HepG2 (cell line): Measurements from ENCODE around the gene ADGRL2. TPM values are rescaled to one million over a fixed set of nuclear protein-coding genes. Genes with fewer than 3 reads are reported as not detected.

ENCODE experiments used
- ATAC-seq: fragments of 200-7000 bp; cut with Tn5 transposase; 3 replicates; pipeline ENCODE4 v1.9.1; 2020; ENCODE audit warnings: mild to moderate bottlenecking, moderate library complexity
- BruUV-seq: library from RNA; stranded (reverse); fragments of 400-500 nt; replicated peaks from 2 replicates; lab custom pipeline; 2021; lab: Mats Ljungman, UMichigan
- CTCF ChIA-PET: fragments of 300-600 bp; formaldehyde crosslinking; extraction: SDS; loops from one replicate; lab custom pipeline; 2021; ENCODE audit warnings: low total read pairs, inconsistent platforms, low intra/inter-chr PET ratio; lab: Yijun Ruan, JAX
- POLR2A ChIA-PET: fragments of 350-600 bp; sonication (Branson Sonifier 250); formaldehyde crosslinking; loops from one replicate; lab custom pipeline; 2020; ENCODE audit warnings: antibody characterized with exemption, inconsistent platforms; lab: Yijun Ruan, JAX
- DNase-seq: peaks from one replicate; pipeline ENCODE4 v3.0.0-alpha.2; 2015; ENCODE audit warnings: low spot score
- FAIRE-seq: peaks from 3 replicates; lab custom pipeline; 2011; peaks lifted over from hg19 to GRCh38; lab: Jason Lieb, UNC
- H2AFZ ChIP-seq: one replicate; pipeline ENCODE4 v1.6.1; 2011; ENCODE audit warnings: low read length, inconsistent platforms
- H3K27ac ChIP-seq: fragments of 300-600 bp; 3 replicates; pipeline ENCODE4 v1.8.0; 2011; ENCODE audit warnings: mixed run types, mild to moderate bottlenecking, mixed read lengths, low read length, inconsistent platforms; ENCODE audit not compliant: insufficient read depth; ENCODE audit errors: extremely low read length
- H3K27me3 ChIP-seq, 2 experiments: fragments of 200-600 bp in 1 of 2; 2 replicates in 1 of 2; 3 replicates in 1 of 2; pipeline versions ENCODE4 v1.6.0 to v1.8.0; 2011; ENCODE audit warnings: low read length in 2 of 2, mild to moderate bottlenecking in 2 of 2, moderate library complexity in 2 of 2, inconsistent platforms in 1 of 2; ENCODE audit not compliant: insufficient read depth in 2 of 2, control insufficient read depth in 1 of 2
- H3K36me3 ChIP-seq, 2 experiments: fragments of 200-600 bp in 1 of 2; replicated peaks in 1 of 2; 2 replicates in 1 of 2; 3 replicates in 1 of 2; pipeline versions ENCODE4 v1.5.1 to v1.8.0; 2011; ENCODE audit warnings: low read length in 2 of 2, inconsistent platforms in 1 of 2; ENCODE audit not compliant: insufficient read depth in 2 of 2, control insufficient read depth in 1 of 2
- H3K4me1 ChIP-seq: 2 replicates; pipeline ENCODE4 v1.5.1; 2012; ENCODE audit warnings: low read length, inconsistent platforms; ENCODE audit not compliant: insufficient read depth
- H3K4me2 ChIP-seq: 2 replicates; pipeline ENCODE4 v1.6.0; 2011; ENCODE audit warnings: low read depth, low read length, inconsistent platforms
- H3K4me3 ChIP-seq, 3 experiments: fragments of 200-600 bp in 1 of 3; sonication (generic), shearing (Covaris generic) in 1 of 3; replicated peaks in 1 of 3; 2 replicates each; pipeline ENCODE4 v1.5.1; 2011 to 2016; ENCODE audit warnings: low read length in 3 of 3, inconsistent platforms in 2 of 3, low read depth in 2 of 3, mild to moderate bottlenecking in 2 of 3, control low read depth in 1 of 3, mixed read lengths in 1 of 3; ENCODE audit not compliant: insufficient read depth in 1 of 3
- H3K79me2 ChIP-seq: one replicate; pipeline ENCODE4 v1.6.1; 2011; ENCODE audit warnings: low read length, inconsistent platforms; ENCODE audit not compliant: insufficient read depth
- H3K9ac ChIP-seq: 2 replicates; pipeline ENCODE4 v1.6.0; 2011; ENCODE audit warnings: mild to moderate bottlenecking, low read depth, low read length, inconsistent platforms; ENCODE audit not compliant: insufficient read depth
- H3K9me3 ChIP-seq: 2 replicates; pipeline ENCODE4 v1.5.1; 2012; ENCODE audit warnings: mild to moderate bottlenecking, low read length
- H4K20me1 ChIP-seq: 2 replicates; pipeline ENCODE4 v1.6.0; 2011; ENCODE audit warnings: inconsistent platforms, mild to moderate bottlenecking, low read length, moderate library complexity; ENCODE audit not compliant: insufficient read depth
- ADNP ChIP-seq: sonication (generic); formaldehyde crosslinking; IDR thresholded peaks from 2 replicates; pipeline ENCODE4 v1.4.0; 2020; ENCODE audit warnings: missing genetic modification reagents
- ATF7 ChIP-seq, 2 experiments: fragments of 450-650 bp in 1 of 2; sonication (generic) in 1 of 2; formaldehyde crosslinking in 1 of 2; IDR thresholded peaks; 2 replicates each; pipeline versions ENCODE4 v1.4.0 to v1.6.1; 2016 to 2020; ENCODE audit warnings: antibody characterized with exemption in 1 of 2, mild to moderate bottlenecking in 1 of 2, missing genetic modification reagents in 1 of 2
- HIVEP1 ChIP-seq: sonication (generic); formaldehyde crosslinking; IDR thresholded peaks from 2 replicates; pipeline ENCODE4 v1.4.0; 2020; ENCODE audit warnings: mild to moderate bottlenecking, missing genetic modification reagents
- KAT2B ChIP-seq: fragments of 150-350 bp; IDR thresholded peaks from 2 replicates; pipeline ENCODE4 v1.6.1; 2014; ENCODE audit warnings: low read depth, low read length, borderline replicate concordance
- MAFF ChIP-seq: IDR thresholded peaks from 2 replicates; pipeline ENCODE4 v1.6.1; 2011; ENCODE audit warnings: low read depth, low read length, improper control_type of control experiment
- MTF2 ChIP-seq: sonication (generic); formaldehyde crosslinking; IDR thresholded peaks from 2 replicates; pipeline ENCODE4 v1.5.0; 2020; ENCODE audit warnings: missing genetic modification reagents, borderline replicate concordance
- NR3C1 ChIP-seq: sonication (generic); formaldehyde crosslinking; IDR thresholded peaks from 2 replicates; pipeline ENCODE4 v1.4.0; 2020; ENCODE audit warnings: missing genetic modification reagents
- RFXAP ChIP-seq: sonication (generic); formaldehyde crosslinking; IDR thresholded peaks from 2 replicates; pipeline ENCODE4 v1.4.0; 2020; ENCODE audit warnings: missing genetic modification reagents, borderline replicate concordance
- TARDBP ChIP-seq: sonication (generic); formaldehyde crosslinking; IDR thresholded peaks from 2 replicates; pipeline ENCODE4 v1.8.0; 2022; ENCODE audit warnings: mild to moderate bottlenecking, missing genetic modification reagents
- TCF7 ChIP-seq: sonication (generic); IDR thresholded peaks from 2 replicates; pipeline ENCODE4 v1.6.1; 2016; ENCODE audit warnings: antibody characterized with exemption, low read depth
- TEAD3 ChIP-seq: optimal IDR thresholded peaks from 2 replicates; pipeline ENCODE3; 2016; ENCODE audit warnings: borderline replicate concordance
- THYN1 ChIP-seq: sonication (generic); formaldehyde crosslinking; IDR thresholded peaks from 2 replicates; pipeline ENCODE4 v1.8.1; 2023; ENCODE audit warnings: low read depth, mild to moderate bottlenecking, moderate library complexity, missing genetic modification reagents, borderline replicate concordance
- ZKSCAN8 ChIP-seq: IDR thresholded peaks from 2 replicates; pipeline ENCODE4 v1.6.1; 2016; ENCODE audit warnings: borderline replicate concordance, missing genetic modification reagents, missing compliant biosample characterization
- ZNF772 ChIP-seq: sonication (generic); formaldehyde crosslinking; IDR thresholded peaks from 2 replicates; pipeline ENCODE4 v1.5.0; 2020; ENCODE audit warnings: mild to moderate bottlenecking, missing genetic modification reagents
- ZNF782 ChIP-seq: sonication (generic); formaldehyde crosslinking; IDR thresholded peaks from 2 replicates; pipeline ENCODE4 v1.4.0; 2020; ENCODE audit warnings: missing genetic modification reagents, mild to moderate bottlenecking, borderline replicate concordance
- in situ Hi-C: cut with HindIII; loops from 2 replicates; pipeline ENCODE4 v1.10.0; 2017; ENCODE audit warnings: low pct_unique_long_range_greater_than_20kb; ENCODE audit not compliant: extremely low pct_ligation_motif_present
- intact Hi-C: fragments of 100-400 bp; cut with micrococcal nuclease; formaldehyde crosslinking; loops from one replicate; pipeline ENCODE4 v1.10.0; 2022; ENCODE audit not compliant: unreplicated experiment
- polyA plus RNA-seq, 8 experiments: library from polyadenylated mRNA; depleted of rRNA in 3 of 8; stranded (reverse) in 7 of 8; unstranded in 1 of 8; fragments of >200 nt; fragmentation: Illumina TruSeq in 4 of 8; extraction: Trizol in 4 of 8; gene quantifications; 2 replicates each; pipeline versions ENCODE4 v1.2.1 to v1.2.3, GENCODE V29; 2011 to 2016; ENCODE audit warnings: low read depth in 4 of 8, missing spikeins in 1 of 8, mixed read lengths in 1 of 8; ENCODE audit not compliant: insufficient read depth in 1 of 8
- total RNA-seq, 5 experiments: library from RNA; depleted of rRNA; stranded (reverse); fragments of >200 nt; fragmentation: Illumina TruSeq; extraction: Trizol; gene quantifications; 2 replicates each; pipeline ENCODE4 v1.2.3, GENCODE V29; 2016; ENCODE audit warnings: low read depth in 1 of 5
- TF ChIP-seq, protein P1 (sequence below): sonication (generic); formaldehyde crosslinking; IDR thresholded peaks from 2 replicates; pipeline ENCODE4 v1.4.0; 2020; ENCODE audit warnings: missing genetic modification reagents
- TF ChIP-seq, protein P2 (sequence below): sonication (generic); formaldehyde crosslinking; IDR thresholded peaks from 2 replicates; pipeline ENCODE4 v1.4.0; 2020; ENCODE audit warnings: missing genetic modification reagents, mild to moderate bottlenecking, borderline replicate concordance
- TF ChIP-seq, protein P3 (sequence below): IDR thresholded peaks from 2 replicates; pipeline ENCODE4 v1.6.1; 2012; ENCODE audit warnings: low read length, improper control_type of control experiment

ADGRL2 gene
- total and polyA plus RNA-seq, 2 of the 13 experiments (the other 11 are each of a cell fraction or from before 2014, with no cell fraction given), result 15.3 to 31.6 TPM

DNA sequence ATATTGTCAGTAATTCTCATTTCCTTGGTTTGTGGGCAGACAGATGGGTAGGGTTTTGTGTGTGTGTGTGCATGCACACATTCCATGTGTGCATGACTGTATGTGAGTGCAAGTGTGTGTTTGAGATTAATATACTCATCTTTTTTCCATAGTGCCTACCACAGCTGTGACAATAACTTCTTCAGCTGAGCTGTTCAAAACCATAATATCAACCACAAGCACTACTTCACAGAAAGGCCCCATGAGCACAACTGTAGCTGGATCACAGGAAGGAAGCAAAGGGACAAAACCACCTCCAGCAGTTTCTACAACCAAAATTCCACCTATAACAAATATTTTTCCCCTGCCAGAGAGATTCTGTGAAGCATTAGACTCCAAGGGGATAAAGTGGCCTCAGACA is 149.3 kb downstream of the ADGRL2 start:
- H2AFZ ChIP-seq, result no peak overlapping the region
- H3K9me3 ChIP-seq, result peaks cover 6% of the 10 kb centered on the region; the same call in 1 of the 2 replicates
- in situ Hi-C loops (no loop called here), intact Hi-C loops (no loop called here)
- H3K4me2 ChIP-seq, result no peak overlapping the region
- FAIRE-seq (no peak), ATAC-seq (no peak), DNase-seq (no peak)
- ChIA-PET POLR2A (no interaction called here), CTCF (no interaction called here)
- H4K20me1 ChIP-seq, result no peaks in the 10 kb centered on the region
- H3K79me2 ChIP-seq, result no peaks in the 10 kb centered on the region
- no peaks in the 10 kb centered on the region for H3K27me3 ChIP-seq
- H3K27ac ChIP-seq, result no peak overlapping the region
- H3K4me3 ChIP-seq, result no peak overlapping the region
- H3K9ac ChIP-seq, result no peak overlapping the region
- H3K4me1 ChIP-seq, result no peaks in the 10 kb centered on the region
- H3K36me3 ChIP-seq, result 0 out of 5 replicates have a peak, but pooled peaks cover 0 to 2% of the 10 kb centered on the region in 2 experiments
- BruUV-seq, result no TSS peak
- TF ChIP-seq RFXAP (CRISPR knock-in tag) (no peak), ZKSCAN8 (CRISPR knock-in tag) (no peak), MTF2 (CRISPR knock-in tag) (no peak), ZNF782 (CRISPR knock-in tag) (no peak), TCF7 (no peak), HIVEP1 (CRISPR knock-in tag) (no peak), NR3C1 (no peak), TEAD3 (CRISPR knock-in tag) (no peak), MAFF (no peak), ADNP (no peak), THYN1 (CRISPR knock-in tag) (no peak), TARDBP (CRISPR knock-in tag) (no peak), KAT2B (no peak), ZNF772 (CRISPR knock-in tag) (no peak), ATF7 (IDR thresholded peaks at IDR 0.05) (no peak), ATF7 (CRISPR knock-in tag; IDR thresholded peaks at IDR 0.05) (no peak)
- TF ChIP-seq, protein P1, sequence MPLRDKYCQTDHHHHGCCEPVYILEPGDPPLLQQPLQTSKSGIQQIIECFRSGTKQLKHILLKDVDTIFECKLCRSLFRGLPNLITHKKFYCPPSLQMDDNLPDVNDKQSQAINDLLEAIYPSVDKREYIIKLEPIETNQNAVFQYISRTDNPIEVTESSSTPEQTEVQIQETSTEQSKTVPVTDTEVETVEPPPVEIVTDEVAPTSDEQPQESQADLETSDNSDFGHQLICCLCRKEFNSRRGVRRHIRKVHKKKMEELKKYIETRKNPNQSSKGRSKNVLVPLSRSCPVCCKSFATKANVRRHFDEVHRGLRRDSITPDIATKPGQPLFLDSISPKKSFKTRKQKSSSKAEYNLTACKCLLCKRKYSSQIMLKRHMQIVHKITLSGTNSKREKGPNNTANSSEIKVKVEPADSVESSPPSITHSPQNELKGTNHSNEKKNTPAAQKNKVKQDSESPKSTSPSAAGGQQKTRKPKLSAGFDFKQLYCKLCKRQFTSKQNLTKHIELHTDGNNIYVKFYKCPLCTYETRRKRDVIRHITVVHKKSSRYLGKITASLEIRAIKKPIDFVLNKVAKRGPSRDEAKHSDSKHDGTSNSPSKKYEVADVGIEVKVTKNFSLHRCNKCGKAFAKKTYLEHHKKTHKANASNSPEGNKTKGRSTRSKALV (CRISPR knock-in tag), result no peak
- TF ChIP-seq, protein P2, sequence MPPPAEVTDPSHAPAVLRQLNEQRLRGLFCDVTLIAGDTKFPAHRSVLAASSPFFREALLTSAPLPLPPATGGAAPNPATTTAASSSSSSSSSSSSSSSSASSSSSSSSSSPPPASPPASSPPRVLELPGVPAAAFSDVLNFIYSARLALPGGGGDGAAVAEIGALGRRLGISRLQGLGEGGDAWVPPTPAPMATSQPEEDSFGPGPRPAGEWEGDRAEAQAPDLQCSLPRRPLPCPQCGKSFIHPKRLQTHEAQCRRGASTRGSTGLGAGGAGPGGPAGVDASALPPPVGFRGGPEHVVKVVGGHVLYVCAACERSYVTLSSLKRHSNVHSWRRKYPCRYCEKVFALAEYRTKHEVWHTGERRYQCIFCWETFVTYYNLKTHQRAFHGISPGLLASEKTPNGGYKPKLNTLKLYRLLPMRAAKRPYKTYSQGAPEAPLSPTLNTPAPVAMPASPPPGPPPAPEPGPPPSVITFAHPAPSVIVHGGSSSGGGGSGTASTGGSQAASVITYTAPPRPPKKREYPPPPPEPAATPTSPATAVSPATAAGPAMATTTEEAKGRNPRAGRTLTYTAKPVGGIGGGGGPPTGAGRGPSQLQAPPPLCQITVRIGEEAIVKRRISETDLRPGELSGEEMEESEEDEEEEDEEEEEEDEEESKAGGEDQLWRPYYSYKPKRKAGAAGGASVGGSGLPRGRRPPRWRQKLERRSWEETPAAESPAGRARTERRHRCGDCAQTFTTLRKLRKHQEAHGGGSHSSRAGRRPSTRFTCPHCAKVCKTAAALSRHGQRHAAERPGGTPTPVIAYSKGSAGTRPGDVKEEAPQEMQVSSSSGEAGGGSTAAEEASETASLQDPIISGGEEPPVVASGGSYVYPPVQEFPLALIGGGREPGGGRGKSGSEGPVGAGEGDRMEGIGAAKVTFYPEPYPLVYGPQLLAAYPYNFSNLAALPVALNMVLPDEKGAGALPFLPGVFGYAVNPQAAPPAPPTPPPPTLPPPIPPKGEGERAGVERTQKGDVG, result no peak
- TF ChIP-seq, protein P3, sequence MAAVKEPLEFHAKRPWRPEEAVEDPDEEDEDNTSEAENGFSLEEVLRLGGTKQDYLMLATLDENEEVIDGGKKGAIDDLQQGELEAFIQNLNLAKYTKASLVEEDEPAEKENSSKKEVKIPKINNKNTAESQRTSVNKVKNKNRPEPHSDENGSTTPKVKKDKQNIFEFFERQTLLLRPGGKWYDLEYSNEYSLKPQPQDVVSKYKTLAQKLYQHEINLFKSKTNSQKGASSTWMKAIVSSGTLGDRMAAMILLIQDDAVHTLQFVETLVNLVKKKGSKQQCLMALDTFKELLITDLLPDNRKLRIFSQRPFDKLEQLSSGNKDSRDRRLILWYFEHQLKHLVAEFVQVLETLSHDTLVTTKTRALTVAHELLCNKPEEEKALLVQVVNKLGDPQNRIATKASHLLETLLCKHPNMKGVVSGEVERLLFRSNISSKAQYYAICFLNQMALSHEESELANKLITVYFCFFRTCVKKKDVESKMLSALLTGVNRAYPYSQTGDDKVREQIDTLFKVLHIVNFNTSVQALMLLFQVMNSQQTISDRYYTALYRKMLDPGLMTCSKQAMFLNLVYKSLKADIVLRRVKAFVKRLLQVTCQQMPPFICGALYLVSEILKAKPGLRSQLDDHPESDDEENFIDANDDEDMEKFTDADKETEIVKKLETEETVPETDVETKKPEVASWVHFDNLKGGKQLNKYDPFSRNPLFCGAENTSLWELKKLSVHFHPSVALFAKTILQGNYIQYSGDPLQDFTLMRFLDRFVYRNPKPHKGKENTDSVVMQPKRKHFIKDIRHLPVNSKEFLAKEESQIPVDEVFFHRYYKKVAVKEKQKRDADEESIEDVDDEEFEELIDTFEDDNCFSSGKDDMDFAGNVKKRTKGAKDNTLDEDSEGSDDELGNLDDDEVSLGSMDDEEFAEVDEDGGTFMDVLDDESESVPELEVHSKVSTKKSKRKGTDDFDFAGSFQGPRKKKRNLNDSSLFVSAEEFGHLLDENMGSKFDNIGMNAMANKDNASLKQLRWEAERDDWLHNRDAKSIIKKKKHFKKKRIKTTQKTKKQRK, result no peak
